ENCODE results near the gene CELSR2.

DNA sequence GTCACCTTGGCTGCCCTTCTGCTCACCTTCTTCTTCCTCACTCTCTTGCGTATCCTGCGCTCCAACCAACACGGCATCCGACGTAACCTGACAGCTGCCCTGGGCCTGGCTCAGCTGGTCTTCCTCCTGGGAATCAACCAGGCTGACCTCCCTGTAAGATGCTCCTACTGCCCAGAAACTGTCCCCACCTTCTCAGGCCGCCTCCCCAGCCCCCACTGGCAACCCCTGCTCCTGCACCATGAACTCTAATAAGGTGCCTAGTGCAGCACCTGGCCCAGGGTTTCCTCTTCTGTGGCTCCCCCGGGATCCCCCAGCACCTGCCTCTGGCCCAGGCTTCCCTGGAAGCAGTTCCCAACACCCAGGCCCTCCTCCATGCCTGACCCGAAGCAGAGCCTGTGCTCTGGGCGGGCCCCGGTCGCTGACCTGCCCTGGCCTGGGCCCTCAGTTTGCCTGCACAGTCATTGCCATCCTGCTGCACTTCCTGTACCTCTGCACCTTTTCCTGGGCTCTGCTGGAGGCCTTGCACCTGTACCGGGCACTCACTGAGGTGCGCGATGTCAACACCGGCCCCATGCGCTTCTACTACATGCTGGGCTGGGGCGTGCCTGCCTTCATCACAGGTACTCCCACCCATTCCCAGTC lies 20.8 kb downstream of the CELSR2 start:
- TF ChIP-seq, protein P1, sequence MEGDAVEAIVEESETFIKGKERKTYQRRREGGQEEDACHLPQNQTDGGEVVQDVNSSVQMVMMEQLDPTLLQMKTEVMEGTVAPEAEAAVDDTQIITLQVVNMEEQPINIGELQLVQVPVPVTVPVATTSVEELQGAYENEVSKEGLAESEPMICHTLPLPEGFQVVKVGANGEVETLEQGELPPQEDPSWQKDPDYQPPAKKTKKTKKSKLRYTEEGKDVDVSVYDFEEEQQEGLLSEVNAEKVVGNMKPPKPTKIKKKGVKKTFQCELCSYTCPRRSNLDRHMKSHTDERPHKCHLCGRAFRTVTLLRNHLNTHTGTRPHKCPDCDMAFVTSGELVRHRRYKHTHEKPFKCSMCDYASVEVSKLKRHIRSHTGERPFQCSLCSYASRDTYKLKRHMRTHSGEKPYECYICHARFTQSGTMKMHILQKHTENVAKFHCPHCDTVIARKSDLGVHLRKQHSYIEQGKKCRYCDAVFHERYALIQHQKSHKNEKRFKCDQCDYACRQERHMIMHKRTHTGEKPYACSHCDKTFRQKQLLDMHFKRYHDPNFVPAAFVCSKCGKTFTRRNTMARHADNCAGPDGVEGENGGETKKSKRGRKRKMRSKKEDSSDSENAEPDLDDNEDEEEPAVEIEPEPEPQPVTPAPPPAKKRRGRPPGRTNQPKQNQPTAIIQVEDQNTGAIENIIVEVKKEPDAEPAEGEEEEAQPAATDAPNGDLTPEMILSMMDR (IDR thresholded peaks at IDR 0.05): no peak
- no peak for TF ChIP-seq POLR2A (IDR thresholded peaks at IDR 0.05)

Data from uterus (tissue), 2 donors.